Measurements from ENCODE around the gene TPPP3. TPM values are rescaled to one million over a fixed set of nuclear protein-coding genes. Genes with fewer than 3 reads are reported as not detected.

The TPPP3 gene
- total RNA-seq, 2 experiments from 2014 or later = not detected

GRCh38 chr16:67349172-67349571, 44.1 kb downstream of the TPPP3 start:
- intact Hi-C loops (cut with micrococcal nuclease) = no loop called here
- ChIA-PET CTCF (interaction anchor here (1.3 to 2.5 kb wide), 3 partner anchors 8 to 50 kb away, joined by 3 to 10 read pairs (median 7); no protein-coding TSS in a partner anchor), POLR2A (no interaction called here)
- TF ChIP-seq CTCF (IDR thresholded peaks at IDR 0.05) = peak; percentile 62
- H3K36me3 Mint-ChIP-seq (ENCODE audit: low read depth) = no peaks in the 10 kb centered on the region
- no peak overlapping the region for H3K4me3 Mint-ChIP-seq
- H3K27me3 Mint-ChIP-seq = peaks cover 2% of the 10 kb centered on the region
- no peaks in the 10 kb centered on the region for H3K9me3 Mint-ChIP-seq
- H3K4me1 Mint-ChIP-seq (ENCODE audit: low read depth) = no peaks in the 10 kb centered on the region
- DNase-seq = no peak
- H3K27ac Mint-ChIP-seq = no peak overlapping the region
- ATAC-seq = peak; percentile 62

GRCh38 chr16:67346341-67346740, 47.0 kb downstream of the TPPP3 start:
- no peak overlapping the region for H3K4me3 Mint-ChIP-seq
- CTCF ChIA-PET = interaction anchor here (0.9 to 2.2 kb wide), 10 partner anchors 8 to 86 kb away, joined by 3 to 9 read pairs (median 4); partner anchors contain the start of genes KCTD19, LRRC36 and ZDHHC1
- ATAC-seq = no peak
- intact Hi-C loops (cut with micrococcal nuclease) = no loop called here
- TF ChIP-seq CTCF (IDR thresholded peaks at IDR 0.05) = no peak
- POLR2A ChIA-PET = no interaction called here
- DNase-seq = no peak
- no peak overlapping the region for H3K27ac Mint-ChIP-seq
- H3K27me3 Mint-ChIP-seq = peaks cover 5% of the 10 kb centered on the region
- no peaks in the 10 kb centered on the region for H3K36me3 Mint-ChIP-seq (ENCODE audit: low read depth)
- H3K4me1 Mint-ChIP-seq (ENCODE audit: low read depth) = no peaks in the 10 kb centered on the region
- H3K9me3 Mint-ChIP-seq = no peaks in the 10 kb centered on the region

GRCh38 chr16:67345401-67345800, 47.9 kb downstream of the TPPP3 start:
- no peak overlapping the region for H3K27ac Mint-ChIP-seq

GRCh38 chr16:67342616-67343015, 50.7 kb downstream of the TPPP3 start:
- Mint-ChIP-seq H3K27me3 (peaks cover 9% of the 10 kb centered on the region), H3K36me3 (ENCODE audit: low read depth) (no peaks in the 10 kb centered on the region), H3K4me3 (no peak overlapping the region), H3K9me3 (no peaks in the 10 kb centered on the region), H3K4me1 (ENCODE audit: low read depth) (no peaks in the 10 kb centered on the region), H3K27ac (no peak overlapping the region)
- intact Hi-C loops (cut with micrococcal nuclease) = no loop called here
- POLR2A ChIA-PET = no interaction called here
- CTCF ChIA-PET = no interaction called here
- DNase-seq = no peak
- ATAC-seq = no peak
- TF ChIP-seq CTCF (IDR thresholded peaks at IDR 0.05) = no peak

More at GRCh38 chr16:67345401-67345800, 47.9 kb downstream of the TPPP3 start:
- DNase-seq (no peak), ATAC-seq (no peak)
- H3K4me3 Mint-ChIP-seq = no peak overlapping the region
- H3K27me3 Mint-ChIP-seq = peaks cover 5% of the 10 kb centered on the region
- POLR2A ChIA-PET = interaction anchor here (1.1 kb wide), 1 partner anchor 17 kb away, joined by 3 read pairs; no protein-coding TSS in a partner anchor
- CTCF ChIA-PET = interaction anchor here (0.9 to 2.1 kb wide), 3 partner anchors 16 to 54 kb away, joined by 3 to 10 read pairs (median 3); partner anchors contain the start of genes KCTD19 and LRRC36
- intact Hi-C loops (cut with micrococcal nuclease) = no loop called here
- H3K36me3 Mint-ChIP-seq (ENCODE audit: low read depth) = no peaks in the 10 kb centered on the region
- no peak for TF ChIP-seq CTCF (IDR thresholded peaks at IDR 0.05)
- H3K4me1 Mint-ChIP-seq (ENCODE audit: low read depth) = no peaks in the 10 kb centered on the region
- no peaks in the 10 kb centered on the region for H3K9me3 Mint-ChIP-seq

GRCh38 chr16:67341250-67341649, 52.0 kb downstream of the TPPP3 start:
- ChIA-PET POLR2A (no interaction called here), CTCF (no interaction called here)
- DNase-seq (no peak), ATAC-seq (no peak)
- Mint-ChIP-seq H3K27me3 (peaks cover 7% of the 10 kb centered on the region), H3K4me1 (ENCODE audit: low read depth) (no peaks in the 10 kb centered on the region), H3K36me3 (ENCODE audit: low read depth) (no peaks in the 10 kb centered on the region), H3K9me3 (no peaks in the 10 kb centered on the region), H3K4me3 (no peak overlapping the region), H3K27ac (no peak overlapping the region)
- no peak for TF ChIP-seq CTCF (IDR thresholded peaks at IDR 0.05)
- intact Hi-C loops (cut with micrococcal nuclease) = no loop called here

Other genes with a start within 250 kb of the TPPP3 start
- 1 to 10 TPM; 2.1 to 2.5 TPM for gene B3GNT9, start 242.5 kb downstream of the TPPP3 start, total RNA-seq
- gene TRADD, start 233.6 kb downstream of the TPPP3 start, total RNA-seq = 10 to 100 TPM; 28.4 to 31.2 TPM
- gene FBXL8, start 233.5 kb downstream of the TPPP3 start, total RNA-seq = 10 to 100 TPM; 27.1 to 28.6 TPM
- gene HSF4, start 228.8 kb downstream of the TPPP3 start, total RNA-seq = 10 to 100 TPM; 56.0 to 73.3 TPM
- 10 to 100 TPM; 24.5 to 25.3 TPM for gene NOL3, start 223.0 kb downstream of the TPPP3 start, total RNA-seq
- 10 to 100 TPM; 49.5 to 49.9 TPM for gene MATCAP1, start 209.5 kb downstream of the TPPP3 start, total RNA-seq
- gene EXOC3L1, start 203.4 kb downstream of the TPPP3 start, total RNA-seq = under 1 TPM in 1 of 2 experiments, not detected in 1; 0.23 TPM
- gene E2F4, start 201.3 kb downstream of the TPPP3 start, total RNA-seq = 100 to 1,000 TPM; 104 to 105 TPM
- gene ELMO3, start 194.4 kb downstream of the TPPP3 start, total RNA-seq = 1 to 10 TPM; 5.0 to 5.6 TPM
- 10 to 100 TPM; 25.7 to 30.7 TPM for gene TMEM208, start 166.4 kb downstream of the TPPP3 start, total RNA-seq
- gene FHOD1, start 146.0 kb downstream of the TPPP3 start, total RNA-seq = 100 to 1,000 TPM; 102 to 105 TPM
- 1 to 10 TPM; 7.7 to 8.1 TPM for gene SLC9A5, start 144.5 kb downstream of the TPPP3 start, total RNA-seq
- 10 to 100 TPM; 17.3 to 20.8 TPM for gene PLEKHG4, start 114.0 kb downstream of the TPPP3 start, total RNA-seq
- gene KCTD19, start 66.8 kb downstream of the TPPP3 start, total RNA-seq = 1 to 10 TPM; 3.0 to 3.9 TPM
- gene LRRC36, start 66.7 kb downstream of the TPPP3 start, total RNA-seq = under 1 TPM; 0.81 to 0.90 TPM
- gene ZDHHC1, start 23.0 kb upstream of the TPPP3 start, total RNA-seq = under 1 TPM; 0.54 to 0.60 TPM
- 1 to 10 TPM; 1.6 to 2.3 TPM for gene HSD11B2, start 37.6 kb upstream of the TPPP3 start, total RNA-seq
- gene ATP6V0D1, start 87.7 kb upstream of the TPPP3 start, total RNA-seq = 10 to 100 TPM; 17.5 to 18.2 TPM
- not detected for gene AGRP, start 90.0 kb upstream of the TPPP3 start, total RNA-seq
- gene RIPOR1, start 135.3 kb upstream of the TPPP3 start, total RNA-seq = 10 to 100 TPM; 15.7 to 20.0 TPM
- gene CTCF, start 169.0 kb upstream of the TPPP3 start, total RNA-seq = 10 to 100 TPM; 47.4 to 50.6 TPM